PFSK-1 (cell line): ENCODE measurements around the gene ASCL2.

Experiments used
- FOXP2 ChIP-seq: optimal IDR thresholded peaks from 2 replicates; pipeline ENCODE3; 2011; ENCODE audit warnings: borderline replicate concordance, control low read depth, inconsistent platforms; ENCODE audit not compliant: insufficient read depth; ENCODE audit errors: extremely low read length, extremely low read depth
- POLR2AphosphoS5 ChIP-seq: IDR thresholded peaks from 2 replicates; pipeline ENCODE4 v1.6.1; 2012; ENCODE audit warnings: low read depth, mild to moderate bottlenecking, control low read depth, low read length, moderate library complexity
- REST ChIP-seq, 2 experiments: IDR thresholded peaks; 2 replicates each; pipeline versions ENCODE4 v1.6.1 to v1.8.0; 2011 to 2012; ENCODE audit warnings: low read depth in 2 of 2, low read length in 2 of 2, control low read depth in 1 of 2, inconsistent platforms in 1 of 2, mild to moderate bottlenecking in 1 of 2, moderate library complexity in 1 of 2; ENCODE audit not compliant: insufficient read depth in 1 of 2
- SIN3A ChIP-seq: IDR thresholded peaks from 2 replicates; pipeline ENCODE4 v1.6.1; 2012; ENCODE audit warnings: mild to moderate bottlenecking, low read length, moderate library complexity, borderline replicate concordance; ENCODE audit not compliant: insufficient read depth
- TAF1 ChIP-seq: IDR thresholded peaks from 2 replicates; pipeline ENCODE4 v1.6.1; 2012; ENCODE audit warnings: low read length, control low read depth, borderline replicate concordance; ENCODE audit not compliant: insufficient read depth

ASCL2 gene

GRCh38 chr11:2250041-2250440, 20.3 kb downstream of the ASCL2 start:
- no peak for TF ChIP-seq TAF1
- no peak for TF ChIP-seq SIN3A
- no peak for TF ChIP-seq FOXP2
- TF ChIP-seq REST (IDR thresholded peaks at IDR 0.05; ENCODE audit: insufficient read depth in 1 of 2, low read depth in 2 of 2, low read length in 2 of 2) = no peak
- no peak for TF ChIP-seq POLR2AphosphoS5

- no peak for TF ChIP-seq REST (IDR thresholded peaks at IDR 0.05; ENCODE audit: insufficient read depth in 1 of 2, low read depth in 2 of 2, low read length in 2 of 2)
- no peak for TF ChIP-seq POLR2AphosphoS5
- no peak for TF ChIP-seq SIN3A
- TF ChIP-seq TAF1 = no peak
Measured at GRCh38 chr11:2249189-2249916, 21.0 kb downstream of the ASCL2 start.

- TF ChIP-seq POLR2AphosphoS5 (no peak), TAF1 (no peak), SIN3A (no peak), REST (IDR thresholded peaks at IDR 0.05; ENCODE audit: insufficient read depth in 1 of 2, low read depth in 2 of 2, low read length in 2 of 2) (no peak), FOXP2 (no peak)
Measured at GRCh38 chr11:2248762-2249161, 21.6 kb downstream of the ASCL2 start.

- TF ChIP-seq FOXP2 (no peak), TAF1 (no peak), POLR2AphosphoS5 (no peak), REST (IDR thresholded peaks at IDR 0.05; ENCODE audit: insufficient read depth in 1 of 2, low read depth in 2 of 2, low read length in 2 of 2) (no peak), SIN3A (no peak)
Measured at GRCh38 chr11:2248242-2248641, 22.1 kb downstream of the ASCL2 start.

GRCh38 chr11:2247496-2247895, 22.9 kb downstream of the ASCL2 start:
- TF ChIP-seq POLR2AphosphoS5 (no peak), REST (IDR thresholded peaks at IDR 0.05; ENCODE audit: insufficient read depth in 1 of 2, low read depth in 2 of 2, low read length in 2 of 2) (no peak), FOXP2 (no peak), TAF1 (no peak), SIN3A (no peak)
